SK-N-SH (cell line): ENCODE results near the gene ARID1A. TPM values are rescaled to one million over a fixed set of nuclear protein-coding genes. Genes with fewer than 3 reads are reported as not detected.

ENCODE experiments used
- CTCF ChIA-PET: fragments of 300-600, 350-600 bp; formaldehyde crosslinking; extraction: SDS; loops from one replicate; lab custom pipeline; 2021; lab: Yijun Ruan, JAX
- POLR2A ChIA-PET: fragments of 350-600 bp; sonication (Branson Sonifier 250); formaldehyde crosslinking; extraction: SDS; loops from one replicate; lab custom pipeline; 2020; ENCODE audit warnings: antibody characterized with exemption, inconsistent platforms; lab: Yijun Ruan, JAX
- DNase-seq: peaks from one replicate; pipeline ENCODE4 v3.0.0; 2012
- H2AFZ ChIP-seq: fragments of 200-600 bp; sonication (generic); 2 replicates; pipeline ENCODE4 v1.8.1; 2016; ENCODE audit warnings: antibody characterized with exemption, mild to moderate bottlenecking, low read depth
- H3F3A ChIP-seq: fragments of 200-600 bp; sonication (generic); replicated peaks from 2 replicates; pipeline ENCODE3; 2016; ENCODE audit warnings: antibody characterized with exemption, mild to moderate bottlenecking; ENCODE audit not compliant: insufficient read depth
- H3K27ac ChIP-seq, 2 experiments: fragments of 200-500 bp in 1 of 2; fragments of 200-600 bp in 1 of 2; sonication (Bioruptor generic) in 1 of 2; sonication (generic), shearing (Covaris generic) in 1 of 2; 2 replicates each; pipeline versions ENCODE4 v1.5.1 to v1.6.1; 2014 to 2016; ENCODE audit warnings: low read depth in 2 of 2, inconsistent platforms in 1 of 2, low read length in 1 of 2, mild to moderate bottlenecking in 1 of 2, mixed read lengths in 1 of 2
- H3K27me3 ChIP-seq: fragments of 200-600 bp; sonication (generic), shearing (Covaris generic); 2 replicates; pipeline ENCODE4 v1.6.1; 2016; ENCODE audit warnings: mixed run types; ENCODE audit not compliant: insufficient read depth
- H3K36me3 ChIP-seq, 2 experiments: fragments of 200-500 bp in 1 of 2; fragments of 200-600 bp in 1 of 2; sonication (Bioruptor generic) in 1 of 2; sonication (generic) in 1 of 2; replicated peaks in 1 of 2; 2 replicates each; pipeline versions ENCODE3 to v1.5.1; 2014 to 2016; ENCODE audit warnings: low read length in 1 of 2, mild to moderate bottlenecking in 1 of 2; ENCODE audit not compliant: insufficient read depth in 2 of 2, control insufficient read depth in 1 of 2
- H3K4me1 ChIP-seq, 2 experiments: fragments of 200-500 bp in 1 of 2; fragments of 200-600 bp in 1 of 2; sonication (Bioruptor generic) in 1 of 2; sonication (generic), shearing (Covaris generic) in 1 of 2; 2 replicates each; pipeline versions ENCODE4 v1.5.1 to v1.6.1; 2014 to 2016; ENCODE audit warnings: low read depth in 1 of 2, low read length in 1 of 2, mixed run types in 1 of 2; ENCODE audit not compliant: insufficient read depth in 2 of 2, control insufficient read depth in 1 of 2
- H3K4me2 ChIP-seq: fragments of 200-600 bp; sonication (generic), shearing (Covaris generic); 2 replicates; pipeline ENCODE4 v1.6.1; 2017; ENCODE audit warnings: mixed run types
- H3K4me3 ChIP-seq, 2 experiments: fragments of 200-500 bp in 1 of 2; fragments of 200-600 bp in 1 of 2; sonication (Bioruptor generic) in 1 of 2; sonication (generic), shearing (Covaris generic) in 1 of 2; 2 replicates each; pipeline versions ENCODE4 v1.5.1 to v1.8.1; 2014 to 2016; ENCODE audit warnings: low read depth in 2 of 2, inconsistent platforms in 1 of 2, low read length in 1 of 2, mild to moderate bottlenecking in 1 of 2, mixed read lengths in 1 of 2, moderate library complexity in 1 of 2
- H3K79me2 ChIP-seq: fragments of 200-600 bp; sonication (generic); 2 replicates; pipeline ENCODE4 v1.8.1; 2017; ENCODE audit warnings: mild to moderate bottlenecking; ENCODE audit not compliant: insufficient read depth
- H3K9ac ChIP-seq: fragments of 200-600 bp; sonication (generic); 2 replicates; pipeline ENCODE4 v1.6.1; 2017; ENCODE audit warnings: mixed run types
- H3K9me2 ChIP-seq: fragments of 200-600 bp; sonication (generic); 2 replicates; pipeline ENCODE4 v1.6.1; 2017; ENCODE audit warnings: mixed run types
- H3K9me3 ChIP-seq: fragments of 200-600 bp; sonication (generic); 2 replicates; pipeline ENCODE4 v1.6.1; 2017; ENCODE audit warnings: mixed run types, mild to moderate bottlenecking, moderate library complexity
- H4K20me1 ChIP-seq: fragments of 200-600 bp; sonication (generic); 2 replicates; pipeline ENCODE4 v1.6.1; 2017; ENCODE audit warnings: mild to moderate bottlenecking, mixed run types; ENCODE audit not compliant: insufficient read depth
- CHD2 ChIP-seq: fragments of 150-350 bp; IDR thresholded peaks from 2 replicates; pipeline ENCODE4 v1.6.1; 2018; ENCODE audit warnings: low read length; ENCODE audit not compliant: partially characterized antibody
- ELF1 ChIP-seq: IDR thresholded peaks from 2 replicates; pipeline ENCODE4 v1.4.0; 2012
- EP300 ChIP-seq, 2 experiments: IDR thresholded peaks; 2 replicates each; pipeline versions ENCODE4 v1.4.0 to v1.6.1; 2012; ENCODE audit warnings: borderline replicate concordance in 1 of 2, low read depth in 1 of 2, low read length in 1 of 2
- GABPA ChIP-seq: IDR thresholded peaks from 2 replicates; pipeline ENCODE4 v1.4.0; 2012; ENCODE audit warnings: low read depth, mild to moderate bottlenecking
- JUND ChIP-seq: IDR thresholded peaks from 2 replicates; pipeline ENCODE4 v1.4.0; 2012
- MEF2A ChIP-seq: IDR thresholded peaks from 2 replicates; pipeline ENCODE4 v1.4.0; 2012; ENCODE audit warnings: low read depth, borderline replicate concordance
- POLR2AphosphoS5 ChIP-seq: IDR thresholded peaks from 2 replicates; pipeline ENCODE4 v1.6.1; 2012; ENCODE audit warnings: low read depth, low read length
- RAD21 ChIP-seq: IDR thresholded peaks from 2 replicates; pipeline ENCODE4 v1.6.1; 2012; ENCODE audit warnings: mild to moderate bottlenecking, low read length
- RCOR1 ChIP-seq: fragments of 150-350 bp; IDR thresholded peaks from 2 replicates; pipeline ENCODE4 v1.6.1; 2017; ENCODE audit warnings: antibody characterized with exemption, low read length
- RXRA ChIP-seq: IDR thresholded peaks from 2 replicates; pipeline ENCODE4 v1.4.0; 2012; ENCODE audit warnings: low read depth, mild to moderate bottlenecking, borderline replicate concordance
- SIN3A ChIP-seq: IDR thresholded peaks from 2 replicates; pipeline ENCODE4 v1.6.1; 2012; ENCODE audit warnings: low read depth, mild to moderate bottlenecking, low read length, moderate library complexity, borderline replicate concordance
- SMC3 ChIP-seq: IDR thresholded peaks from 2 replicates; pipeline ENCODE4 v1.6.1; 2012; ENCODE audit warnings: low read depth, low read length, improper control_type of control experiment
- TAF1 ChIP-seq: IDR thresholded peaks from 2 replicates; pipeline ENCODE4 v1.6.1; 2012; ENCODE audit warnings: low read depth, mild to moderate bottlenecking, low read length, moderate library complexity, borderline replicate concordance
- TCF12 ChIP-seq: IDR thresholded peaks from 2 replicates; pipeline ENCODE4 v1.4.0; 2012
- TEAD4 ChIP-seq: IDR thresholded peaks from 2 replicates; pipeline ENCODE4 v1.4.0; 2012; ENCODE audit warnings: mild to moderate bottlenecking, borderline replicate concordance; ENCODE audit not compliant: insufficient read depth
- YY1 ChIP-seq: IDR thresholded peaks from 2 replicates; pipeline ENCODE4 v1.4.0; 2012; ENCODE audit warnings: low read depth, mild to moderate bottlenecking
- ZBTB33 ChIP-seq: IDR thresholded peaks from 2 replicates; pipeline ENCODE4 v1.4.0; 2012; ENCODE audit warnings: low read depth, borderline replicate concordance
- WGBS: methylation state at CpG from one replicate; pipeline ENCODE4 v1.1.6; 2017; ENCODE audit warnings: low lambda C conversion rate; 5-methylcytosine and 5-hydroxymethylcytosine counted together
- polyA plus RNA-seq, 3 experiments: library from polyadenylated mRNA; depleted of rRNA; stranded (reverse); fragments of >200 nt; gene quantifications; 2 replicates each; pipeline ENCODE4 v1.2.3, GENCODE V29; 2012
- TF ChIP-seq, protein P1 (sequence below): fragments of 200-600 bp; sonication (generic); IDR thresholded peaks from 2 replicates; pipeline ENCODE4 v1.6.1; 2017; ENCODE audit warnings: antibody characterized with exemption, mild to moderate bottlenecking, moderate library complexity
- TF ChIP-seq, protein P2 (sequence below): IDR thresholded peaks from 2 replicates; pipeline ENCODE4 v1.4.0; 2012; ENCODE audit warnings: low read depth
- TF ChIP-seq, protein P3 (sequence below): fragments of 150-350 bp; IDR thresholded peaks from 2 replicates; pipeline ENCODE4 v1.6.1; 2017; ENCODE audit warnings: antibody characterized with exemption, low read length, low read depth, borderline replicate concordance

ARID1A gene
- polyA plus RNA-seq, 1 of the 3 experiments (the other 2 are of a cell fraction), result 26.5 TPM

GRCh38 chr1:26697431-26697977 lies 1.7 kb downstream of the ARID1A start (continued):
- TF ChIP-seq, protein P1, sequence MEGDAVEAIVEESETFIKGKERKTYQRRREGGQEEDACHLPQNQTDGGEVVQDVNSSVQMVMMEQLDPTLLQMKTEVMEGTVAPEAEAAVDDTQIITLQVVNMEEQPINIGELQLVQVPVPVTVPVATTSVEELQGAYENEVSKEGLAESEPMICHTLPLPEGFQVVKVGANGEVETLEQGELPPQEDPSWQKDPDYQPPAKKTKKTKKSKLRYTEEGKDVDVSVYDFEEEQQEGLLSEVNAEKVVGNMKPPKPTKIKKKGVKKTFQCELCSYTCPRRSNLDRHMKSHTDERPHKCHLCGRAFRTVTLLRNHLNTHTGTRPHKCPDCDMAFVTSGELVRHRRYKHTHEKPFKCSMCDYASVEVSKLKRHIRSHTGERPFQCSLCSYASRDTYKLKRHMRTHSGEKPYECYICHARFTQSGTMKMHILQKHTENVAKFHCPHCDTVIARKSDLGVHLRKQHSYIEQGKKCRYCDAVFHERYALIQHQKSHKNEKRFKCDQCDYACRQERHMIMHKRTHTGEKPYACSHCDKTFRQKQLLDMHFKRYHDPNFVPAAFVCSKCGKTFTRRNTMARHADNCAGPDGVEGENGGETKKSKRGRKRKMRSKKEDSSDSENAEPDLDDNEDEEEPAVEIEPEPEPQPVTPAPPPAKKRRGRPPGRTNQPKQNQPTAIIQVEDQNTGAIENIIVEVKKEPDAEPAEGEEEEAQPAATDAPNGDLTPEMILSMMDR, result no peak
- TF ChIP-seq SMC3 (no peak), RXRA (no peak), MEF2A (no peak), YY1 (no peak), RAD21 (no peak)
- TF ChIP-seq, protein P2, sequence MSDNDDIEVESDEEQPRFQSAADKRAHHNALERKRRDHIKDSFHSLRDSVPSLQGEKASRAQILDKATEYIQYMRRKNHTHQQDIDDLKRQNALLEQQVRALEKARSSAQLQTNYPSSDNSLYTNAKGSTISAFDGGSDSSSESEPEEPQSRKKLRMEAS, result no peak
- TF ChIP-seq, all 33 proteins: peak for 0

GRCh38 chr1:26697978-26698849 lies 2.4 kb downstream of the ARID1A start:
- Histone ChIP-seq H3K27me3 (no peaks in the 10 kb centered on the region), H3K9me3 (no peaks in the 10 kb centered on the region), H2AFZ (no peak overlapping the region), H3K4me2 (peak overlapping the region; percentile 88), H3K4me1 (peaks cover 53 to 59% of the 10 kb centered on the region in 2 experiments), H3K4me3 (peak overlapping the region; percentile 74 to 83), H3F3A (peaks cover 11% of the 10 kb centered on the region), H3K36me3 (peaks cover 0 to 12% of the 10 kb centered on the region in 2 experiments), H4K20me1 (peaks cover 58% of the 10 kb centered on the region), H3K9me2 (no peaks in the 10 kb centered on the region), H3K79me2 (peaks cover 87% of the 10 kb centered on the region), H3K27ac (peak overlapping the region; percentile 57 to 99), H3K9ac (peak overlapping the region; percentile 84)
- CTCF ChIA-PET, result interaction anchor here (1.0 to 4.6 kb wide), 9 partner anchors 9 to 198 kb away, joined by 3 to 24 read pairs (median 4); partner anchors contain the start of gene PIGV
- WGBS, result 2% methylated on average over 8 of the region's 8 CpGs
- peak; percentile 76 for DNase-seq
- POLR2A ChIA-PET, result interaction anchor here (1.0 to 1.4 kb wide), 4 partner anchors 8 to 90 kb away, joined by 3 to 9 read pairs (median 7); partner anchors contain the start of gene PIGV
- TF ChIP-seq ELF1 (no peak), GABPA (no peak), SIN3A (peak; percentile 100), CHD2 (no peak), SMC3 (no peak), RAD21 (no peak), TEAD4 (0 out of 2 replicates have a peak, but pooled peaks have one; percentile 16), TAF1 (0 out of 2 replicates have a peak, but pooled peaks have one; percentile 13), MEF2A (no peak), JUND (peak; percentile 55; the same call in 1 of the 2 replicates), POLR2AphosphoS5 (peak; percentile 35; the same call in 1 of the 2 replicates), YY1 (no peak), TCF12 (peak; percentile 42), EP300 (IDR thresholded peaks at IDR 0.05; ENCODE audit: borderline replicate concordance in 1 of 2, low read depth in 1 of 2, low read length in 1 of 2) (no peak), ZBTB33 (no peak), RCOR1 (no peak)
- TF ChIP-seq, protein P3, sequence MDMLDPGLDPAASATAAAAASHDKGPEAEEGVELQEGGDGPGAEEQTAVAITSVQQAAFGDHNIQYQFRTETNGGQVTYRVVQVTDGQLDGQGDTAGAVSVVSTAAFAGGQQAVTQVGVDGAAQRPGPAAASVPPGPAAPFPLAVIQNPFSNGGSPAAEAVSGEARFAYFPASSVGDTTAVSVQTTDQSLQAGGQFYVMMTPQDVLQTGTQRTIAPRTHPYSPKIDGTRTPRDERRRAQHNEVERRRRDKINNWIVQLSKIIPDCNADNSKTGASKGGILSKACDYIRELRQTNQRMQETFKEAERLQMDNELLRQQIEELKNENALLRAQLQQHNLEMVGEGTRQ, result no peak
- TF ChIP-seq, protein P1, result no peak
- TF ChIP-seq, protein P2, result peak; percentile 82
